Left renal pelvis (tissue), 4 donors: ENCODE measurements around the gene PYCARD. TPM values are rescaled to one million over a fixed set of nuclear protein-coding genes. Genes with fewer than 3 reads are reported as not detected.

Experiments used
- DNase-seq, 4 donors: peaks; one replicate each; pipeline ENCODE4 v3.0.0-alpha.2; 2013; ENCODE audit warnings: low read depth in 4 of 4, low spot score in 3 of 4
- polyA plus RNA-seq, 4 donors: library from polyadenylated mRNA; unstranded; fragments of 120-200 nt; gene quantifications; one replicate each; pipeline ENCODE4 v1.2.1, GENCODE V29; 2013; ENCODE audit not compliant: insufficient read length in 4 of 4

The PYCARD gene
- polyA plus RNA-seq, 4 donors = 8.5 to 13.7 (median 10.9) TPM

- no peak for DNase-seq
These were observed 33.7 kb downstream of the PYCARD start for GRCh38 chr16:31168848-31169247.

GRCh38 chr16:31167315-31167714 is 35.2 kb downstream of the PYCARD start:
- DNase-seq = no peak

GRCh38 chr16:31157136-31157535 is 45.4 kb downstream of the PYCARD start:
- no peak for DNase-seq

Other genes with a start within 250 kb of the PYCARD start
- 10 to 100 TPM; 15.2 to 20.7 (median 15.7) TPM for gene SETD1A, start 245.0 kb downstream of the PYCARD start, polyA plus RNA-seq
- gene HSD3B7, start 217.6 kb downstream of the PYCARD start, polyA plus RNA-seq = 10 to 100 TPM in 2 of 4 donors, 1 to 10 TPM in 2; 6.7 to 11.8 (median 8.9) TPM
- 1 to 10 TPM; 1.2 to 2.8 (median 2.2) TPM for gene STX1B, start 192.1 kb downstream of the PYCARD start, polyA plus RNA-seq
- 10 to 100 TPM; 29.1 to 48.6 (median 34.8) TPM for gene STX4, start 169.2 kb downstream of the PYCARD start, polyA plus RNA-seq
- 1 to 10 TPM; 4.6 to 9.0 (median 5.7) TPM for gene ZNF668, start 128.5 kb downstream of the PYCARD start, polyA plus RNA-seq
- 10 to 100 TPM; 10.3 to 15.0 (median 11.7) TPM for gene ZNF646, start 128.3 kb downstream of the PYCARD start, polyA plus RNA-seq
- gene PRSS53, start 113.8 kb downstream of the PYCARD start, polyA plus RNA-seq = 1 to 10 TPM in 3 of 4 donors, under 1 TPM in 1; 0.59 to 2.1 (median 1.1) TPM
- 10 to 100 TPM; 74.1 to 77.8 (median 76.9) TPM for gene VKORC1, start 108.0 kb downstream of the PYCARD start, polyA plus RNA-seq
- gene BCKDK, start 94.4 kb downstream of the PYCARD start, polyA plus RNA-seq = 10 to 100 TPM; 30.1 to 46.3 (median 35.9) TPM
- gene KAT8, start 85.1 kb downstream of the PYCARD start, polyA plus RNA-seq = 10 to 100 TPM; 54.1 to 80.2 (median 62.6) TPM
- gene PRSS8, start 67.0 kb downstream of the PYCARD start, polyA plus RNA-seq = 10 to 100 TPM in 3 of 4 donors, 1 to 10 TPM in 1; 2.1 to 70.6 (median 54.9) TPM
- gene PRSS36, start 52.7 kb downstream of the PYCARD start, polyA plus RNA-seq = 1 to 10 TPM in 2 of 4 donors, under 1 TPM in 2; 0.73 to 2.4 (median 1.5) TPM
- 100 to 1,000 TPM; 577 to 823 (median 699) TPM for gene FUS, start 22.6 kb downstream of the PYCARD start, polyA plus RNA-seq
- under 1 TPM; 0.04 to 0.15 (median 0.11) TPM for gene TRIM72, start 11.4 kb upstream of the PYCARD start, polyA plus RNA-seq
- gene PYDC1, start 14.4 kb upstream of the PYCARD start, polyA plus RNA-seq = not detected
- 1 to 10 TPM; 1.3 to 5.4 (median 2.5) TPM for gene ITGAM, start 57.2 kb upstream of the PYCARD start, polyA plus RNA-seq
- gene ITGAX, start 152.4 kb upstream of the PYCARD start, polyA plus RNA-seq = 1 to 10 TPM in 2 of 4 donors, under 1 TPM in 2; 0.53 to 1.8 (median 1.0) TPM
- under 1 TPM in 3 of 4 donors, not detected in 1; 0.09 to 0.18 (median 0.10) TPM for gene ITGAD, start 190.6 kb upstream of the PYCARD start, polyA plus RNA-seq
- under 1 TPM in 3 of 4 donors, not detected in 1; 0.60 to 0.99 (median 0.79) TPM for gene COX6A2, start 225.6 kb upstream of the PYCARD start, polyA plus RNA-seq
- gene ZNF843, start 240.0 kb upstream of the PYCARD start, polyA plus RNA-seq = 1 to 10 TPM; 2.8 to 3.2 (median 2.9) TPM